ENCODE measurements around the gene ZSWIM1.

GRCh38 chr20:45899046-45899835, 18.2 kb downstream of the ZSWIM1 start:
- TF ChIP-seq EZH2 (IDR thresholded peaks at IDR 0.05) (no peak), CTCF (IDR thresholded peaks at IDR 0.05 in 2 of 3, conservative IDR thresholded peaks at IDR 0.05 in 1 of 3; ENCODE audit: borderline replicate concordance in 1 of 3, insufficient read depth in 1 of 3, low read depth in 2 of 3, low read length in 2 of 3) (no peak), ZFX (IDR thresholded peaks at IDR 0.05) (no peak), POLR2A (IDR thresholded peaks at IDR 0.05; ENCODE audit: borderline replicate concordance, extremely low read depth, insufficient read depth, insufficient read length) (no peak), ELF1 (IDR thresholded peaks at IDR 0.05; ENCODE audit: borderline replicate concordance, low read depth) (no peak), POLR2AphosphoS5 (IDR thresholded peaks at IDR 0.05; ENCODE audit: low read depth, low read length) (no peak)

All from HCT116 (cell line).